Cardiac septum (tissue), 1 donor: ENCODE measurements around the gene CACNB4. TPM values are rescaled to one million over a fixed set of nuclear protein-coding genes. Genes with fewer than 3 reads are reported as not detected.
"Not testable (repeated sequence)": the region's sequence is repeated elsewhere in the genome, so short reads cannot be mapped to it uniquely, and the experiment has no call there.

Experiments used
- DNase-seq: peaks from one replicate; pipeline ENCODE4 v3.0.0-alpha.2; 2020; ENCODE audit warnings: low spot score
- intact Hi-C: fragments of 100-400 bp; cut with DNase I; formaldehyde crosslinking; loops from one replicate; pipeline ENCODE4 v1.14.0; 2022
- total RNA-seq: library from RNA; stranded (reverse); fragmentation: NEBNext Ultra II Directional; extraction: Animal tissue kit (Norgen Biotek cat#: 25700); gene quantifications from one replicate; pipeline ENCODE4 v1.2.1, GENCODE V29; 2021
- donor health status: DM: no; HTN: no; CAD: no.

Gene CACNB4
- total RNA-seq, 1 donor from 2014 or later: 0.67 TPM

DNA sequence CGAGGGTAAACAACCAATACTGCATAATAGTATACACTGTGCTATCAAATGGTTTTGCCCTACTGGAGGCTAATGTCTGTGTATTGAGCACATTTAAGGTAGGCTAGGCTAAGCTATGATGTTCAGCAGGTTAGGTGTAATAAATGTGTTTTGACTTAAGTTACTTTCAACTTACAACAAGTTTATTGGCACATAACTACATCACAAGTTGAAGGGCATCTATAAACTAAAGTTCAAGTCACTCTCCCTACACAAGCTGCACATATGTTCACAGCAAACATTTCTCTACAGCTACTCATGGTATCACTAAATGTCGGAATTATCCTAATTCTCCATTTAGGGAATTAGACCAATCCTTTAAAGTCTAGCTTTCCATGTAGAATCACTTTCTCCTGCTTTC, 282.0 kb downstream of the CACNB4 start:
- no peak for DNase-seq
- intact Hi-C loops: loop anchor here (10.0 kb wide), 1 partner anchor 202 kb away; no protein-coding TSS in a partner anchor

- intact Hi-C loops: loop anchor here (10.0 kb wide), 1 partner anchor 201 kb away; no protein-coding TSS in a partner anchor
- no peak for DNase-seq
Observed at GRCh38 chr2:151815821-151816489, 282.9 kb downstream of the CACNB4 start.

DNA sequence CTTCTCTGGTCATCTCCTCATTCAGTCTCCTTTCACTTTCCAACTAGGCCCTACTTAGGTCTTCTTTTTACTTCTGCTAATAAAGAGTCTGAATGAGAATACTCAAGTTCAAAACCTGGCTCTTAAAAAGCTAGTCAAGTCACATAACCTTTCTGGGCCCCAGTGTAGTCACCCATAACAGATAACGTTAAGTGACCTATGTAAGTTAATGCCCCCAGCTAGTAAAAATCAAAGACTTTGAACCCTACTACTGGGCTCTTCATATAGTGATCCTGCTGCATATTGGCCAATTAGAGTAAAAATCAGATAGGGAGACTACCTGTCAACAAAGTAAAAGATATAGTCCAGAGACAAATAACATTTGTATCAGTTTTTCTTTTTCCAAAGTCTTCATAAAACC, 288.4 kb downstream of the CACNB4 start:
- intact Hi-C loops: loop anchor here (10.0 kb wide), 1 partner anchor 196 kb away; no protein-coding TSS in a partner anchor
- DNase-seq: no peak

GRCh38 chr2:151809073-151809383, 289.8 kb downstream of the CACNB4 start:
- DNase-seq: no peak
- intact Hi-C loops: no loop called here

- DNase-seq: no peak
- intact Hi-C loops: no loop called here
Observed at GRCh38 chr2:151808258-151809072, 290.4 kb downstream of the CACNB4 start.

- intact Hi-C loops: no loop called here
- DNase-seq: no peak
Observed at GRCh38 chr2:151805961-151806360, 292.9 kb downstream of the CACNB4 start.

- DNase-seq: no peak
- intact Hi-C loops: no loop called here
Observed at GRCh38 chr2:151805343-151805742, 293.5 kb downstream of the CACNB4 start.

GRCh38 chr2:151803811-151804210, 295.0 kb downstream of the CACNB4 start:
- DNase-seq: no peak
- intact Hi-C loops: no loop called here

DNA sequence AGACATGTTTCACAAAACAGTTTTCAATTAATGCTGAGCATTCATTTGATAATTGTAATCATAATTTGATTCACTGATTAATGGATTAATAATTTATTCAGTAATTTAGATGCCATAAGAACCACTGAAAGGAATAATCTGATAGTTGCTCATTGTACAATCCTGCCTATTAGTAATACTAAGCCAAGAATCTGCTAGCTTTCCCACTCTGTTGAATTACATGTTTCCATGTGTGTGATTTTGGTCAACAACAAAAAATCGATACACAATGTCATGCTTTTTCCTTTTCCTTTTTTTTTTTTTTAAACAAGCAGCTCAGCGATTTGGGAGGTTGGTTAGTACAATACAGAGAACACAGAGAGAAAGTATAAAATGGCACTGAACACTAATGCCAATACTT, 296.5 kb downstream of the CACNB4 start:
- no peak for DNase-seq
- intact Hi-C loops: no loop called here

DNA sequence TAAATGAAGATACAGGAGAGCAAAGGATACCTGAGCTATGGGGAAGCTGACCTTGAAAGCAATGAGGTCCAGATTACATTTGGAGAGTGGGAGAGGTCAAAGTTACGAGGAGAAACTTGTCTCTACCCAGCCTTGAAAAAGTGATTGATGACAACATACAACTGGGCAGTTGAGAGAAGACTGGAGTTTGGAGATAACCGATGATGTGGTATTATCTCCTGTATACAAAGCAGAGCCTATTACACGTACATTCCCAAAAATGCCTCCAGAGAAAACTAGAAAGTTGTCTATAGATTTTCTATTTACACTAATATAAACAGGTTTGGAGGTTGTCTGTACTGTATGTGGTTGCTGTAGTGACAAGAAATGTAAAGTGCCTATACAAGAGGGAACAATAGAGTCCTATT, 299.0 kb downstream of the CACNB4 start:
- DNase-seq: no peak
- intact Hi-C loops: no loop called here

GRCh38 chr2:151796774-151797173, 302.1 kb downstream of the CACNB4 start:
- DNase-seq: no peak
- intact Hi-C loops: no loop called here

DNA sequence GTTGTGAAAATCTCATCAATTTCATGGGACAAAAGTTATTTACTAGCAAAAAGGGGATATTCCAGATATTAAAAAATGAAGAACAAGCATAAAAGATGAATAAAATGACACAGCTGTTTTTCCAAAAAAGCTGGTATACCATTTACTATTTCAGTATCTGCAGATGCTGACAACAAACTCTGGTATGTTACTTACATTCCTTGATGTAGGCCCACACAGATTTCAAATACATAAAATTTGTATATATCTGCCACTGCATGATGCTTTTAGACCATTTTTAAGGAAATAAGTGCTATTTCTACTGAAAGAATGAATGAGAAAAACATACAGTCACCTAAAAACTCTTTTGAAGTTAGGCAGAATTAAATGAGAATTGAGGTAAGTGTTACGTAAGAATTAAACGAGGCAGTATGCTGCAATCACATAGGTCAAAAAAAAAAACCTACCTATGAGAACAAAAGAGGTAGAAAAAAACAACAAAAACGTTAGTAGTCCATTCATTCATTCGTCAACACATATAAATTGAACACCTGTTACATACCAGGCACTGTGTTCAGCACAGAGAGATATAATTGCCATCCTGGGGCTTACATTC, 303.1 kb downstream of the CACNB4 start:
- intact Hi-C loops: no loop called here
- no peak for DNase-seq

DNA sequence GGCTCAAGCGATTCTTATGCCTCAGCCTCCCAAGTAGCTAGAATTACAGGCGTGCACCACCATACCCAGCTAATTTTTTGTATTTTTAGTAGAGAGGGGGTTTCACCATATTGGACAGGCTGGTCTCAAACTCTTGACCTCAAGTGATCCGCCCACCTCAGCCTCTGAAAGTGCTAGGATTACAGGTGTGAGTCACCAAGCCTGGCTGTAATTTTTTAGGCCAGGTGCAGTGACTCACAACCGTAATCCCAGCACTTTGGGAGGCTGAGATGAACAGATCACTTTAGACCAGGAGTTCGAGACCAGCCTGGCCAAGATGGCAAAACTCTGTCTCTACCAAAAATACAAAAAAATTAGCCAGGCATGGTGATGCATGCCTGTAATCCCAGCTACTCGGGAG, 304.4 kb downstream of the CACNB4 start:
- DNase-seq, intact Hi-C loops: not testable (repeated sequence)

- intact Hi-C loops: no loop called here
Observed at GRCh38 chr2:151793123-151793522, 305.7 kb downstream of the CACNB4 start.

GRCh38 chr2:151792589-151792988, 306.3 kb downstream of the CACNB4 start:
- DNase-seq: no peak
- intact Hi-C loops: no loop called here

More at GRCh38 chr2:151793123-151793522, 305.7 kb downstream of the CACNB4 start:
- DNase-seq: no peak

GRCh38 chr2:151791545-151791944, 307.3 kb downstream of the CACNB4 start:
- intact Hi-C loops: no loop called here
- DNase-seq: no peak

- no peak for DNase-seq
- intact Hi-C loops: no loop called here
Observed at GRCh38 chr2:151790689-151791088, 308.2 kb downstream of the CACNB4 start.

DNA sequence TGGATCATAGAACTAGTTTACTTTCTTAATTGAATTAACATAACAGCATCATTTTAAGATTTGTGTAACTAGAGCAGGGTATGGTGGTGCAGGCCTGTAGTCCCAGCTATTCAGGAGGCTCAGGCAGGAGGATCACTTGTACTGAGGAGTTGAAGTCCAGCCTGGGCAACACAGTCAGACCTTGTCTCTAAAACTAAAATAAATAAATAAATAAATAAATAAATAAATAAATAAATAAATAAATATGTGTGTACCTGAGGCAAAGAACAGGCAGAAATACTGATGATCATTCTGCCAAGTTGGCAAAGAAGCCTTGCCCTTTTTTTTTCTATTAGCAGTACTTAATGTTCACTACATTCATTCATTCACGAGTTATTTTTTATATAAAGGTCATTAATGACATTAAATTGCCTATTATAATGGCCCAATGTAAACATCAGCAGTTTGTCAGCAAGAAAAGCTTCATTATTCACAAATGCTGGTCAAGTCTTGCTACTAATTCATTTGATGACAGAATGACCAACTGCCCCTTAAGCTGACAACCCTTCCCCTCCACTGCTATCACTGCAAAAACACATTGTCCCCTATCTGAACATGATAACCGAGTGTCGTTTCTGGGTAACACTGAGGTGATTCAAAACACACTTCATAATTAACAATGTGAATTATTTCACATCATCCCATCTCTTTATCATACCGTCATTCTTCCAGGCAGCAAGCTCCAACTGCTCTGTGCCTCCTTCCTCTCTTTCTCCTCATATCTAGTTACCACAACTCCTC, 309.6 kb downstream of the CACNB4 start:
- intact Hi-C loops: no loop called here
- DNase-seq: no peak

DNA sequence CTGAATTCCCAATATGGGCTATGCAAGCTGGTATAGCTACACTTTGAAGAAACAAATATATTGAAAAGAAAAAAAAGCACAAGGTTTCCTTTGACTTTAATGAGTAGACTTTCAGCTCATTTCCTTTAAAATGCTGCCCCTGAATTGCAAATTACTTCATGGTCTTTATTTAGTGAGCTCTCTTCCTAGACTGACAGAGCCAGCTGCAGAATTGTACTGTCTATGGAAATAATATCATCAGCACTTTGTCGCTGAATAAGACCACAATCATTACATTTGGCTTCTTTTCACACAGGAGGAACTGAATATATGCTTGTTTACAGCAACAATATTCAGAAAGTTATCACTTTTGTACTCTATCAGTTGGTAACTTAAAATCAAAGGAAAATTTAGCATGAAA, 312.4 kb downstream of the CACNB4 start:
- DNase-seq: no peak
- intact Hi-C loops: no loop called here

DNA sequence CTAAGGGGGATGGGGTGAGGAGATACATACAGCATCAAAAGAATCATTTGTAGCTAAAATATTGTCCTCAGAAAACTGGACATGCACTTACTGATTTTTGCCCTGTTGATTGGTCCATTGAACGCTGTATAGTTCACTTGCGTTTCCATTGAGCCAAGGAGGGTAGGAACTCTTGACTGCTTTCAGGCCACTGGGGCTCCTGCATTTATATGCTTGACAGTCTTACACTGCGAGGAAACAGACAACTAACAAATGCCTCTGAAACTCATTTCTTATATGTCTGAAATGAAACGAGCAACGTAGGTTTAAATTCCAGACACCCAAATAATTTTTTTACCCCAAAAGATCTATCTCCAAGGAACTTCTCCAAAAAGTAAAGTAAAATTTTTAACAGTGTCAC, 312.8 kb downstream of the CACNB4 start:
- intact Hi-C loops: no loop called here
- no peak for DNase-seq
